Astrocyte (in vitro differentiated cells and primary cell): ENCODE data around the gene ARF1. TPM values are rescaled to one million over a fixed set of nuclear protein-coding genes. Genes with fewer than 3 reads are reported as not detected.

Experiments used
- DNase-seq: peaks from one replicate; pipeline ENCODE4 v3.0.0-alpha.2; 2010; ENCODE audit warnings: low read depth
- FAIRE-seq: peaks from 2 replicates; lab custom pipeline; 2011; peaks lifted over from hg19 to GRCh38; lab: Jason Lieb, UNC
- H2AFZ ChIP-seq: 2 replicates; pipeline ENCODE4 v1.6.0; 2012; ENCODE audit warnings: low read depth, low read length, inconsistent platforms
- H3K27ac ChIP-seq: 2 replicates; pipeline ENCODE4 v1.5.1; 2011; ENCODE audit warnings: low read depth, low read length, inconsistent platforms
- H3K27me3 ChIP-seq: 2 replicates; pipeline ENCODE4 v1.6.0; 2011; ENCODE audit warnings: low read length, inconsistent platforms; ENCODE audit not compliant: insufficient read depth
- H3K36me3 ChIP-seq: 2 replicates; pipeline ENCODE4 v1.5.1; 2011; ENCODE audit warnings: low read length, inconsistent platforms; ENCODE audit not compliant: insufficient read depth
- H3K4me1 ChIP-seq: 2 replicates; pipeline ENCODE4 v1.5.1; 2011; ENCODE audit warnings: low read length, inconsistent platforms; ENCODE audit not compliant: insufficient read depth
- H3K4me2 ChIP-seq: 2 replicates; pipeline ENCODE4 v1.6.0; 2012; ENCODE audit warnings: low read length, inconsistent platforms
- H3K4me3 ChIP-seq: 2 replicates; pipeline ENCODE4 v1.5.1; 2011; ENCODE audit warnings: low read depth, mild to moderate bottlenecking, low read length, inconsistent platforms; ENCODE audit not compliant: insufficient read depth
- H3K79me2 ChIP-seq: 2 replicates; pipeline ENCODE4 v1.6.0; 2012; ENCODE audit warnings: mild to moderate bottlenecking, low read length, inconsistent platforms; ENCODE audit not compliant: insufficient read depth
- H3K9ac ChIP-seq: 2 replicates; pipeline ENCODE4 v1.6.0; 2012; ENCODE audit warnings: mild to moderate bottlenecking, low read length, inconsistent platforms
- H3K9me3 ChIP-seq: 2 replicates; pipeline ENCODE4 v1.5.1; 2012; ENCODE audit warnings: low read depth, mild to moderate bottlenecking, low read length, inconsistent platforms; ENCODE audit not compliant: insufficient read depth
- H4K20me1 ChIP-seq: 2 replicates; pipeline ENCODE4 v1.6.0; 2012; ENCODE audit warnings: low read length, inconsistent platforms; ENCODE audit not compliant: insufficient read depth
- H3K27ac Mint-ChIP-seq: one replicate; pipeline ENCODE4 v1.8.0; 2021; ENCODE audit warnings: mild to moderate bottlenecking, mixed read lengths; ENCODE audit not compliant: unreplicated experiment
- H3K27me3 Mint-ChIP-seq: one replicate; pipeline ENCODE4 v1.8.0; 2021; ENCODE audit warnings: low read depth, mixed read lengths; ENCODE audit not compliant: unreplicated experiment
- H3K36me3 Mint-ChIP-seq: one replicate; pipeline ENCODE4 v1.8.0; 2021; ENCODE audit warnings: low read depth, mixed read lengths; ENCODE audit not compliant: unreplicated experiment
- H3K4me1 Mint-ChIP-seq: one replicate; pipeline ENCODE4 v1.8.0; 2021; ENCODE audit warnings: low read depth, mixed read lengths; ENCODE audit not compliant: unreplicated experiment
- H3K4me3 Mint-ChIP-seq: one replicate; pipeline ENCODE4 v1.8.0; 2021; ENCODE audit warnings: mild to moderate bottlenecking, moderate library complexity, mixed read lengths; ENCODE audit not compliant: unreplicated experiment
- H3K9me3 Mint-ChIP-seq: one replicate; pipeline ENCODE4 v1.8.0; 2021; ENCODE audit warnings: mild to moderate bottlenecking, mixed read lengths; ENCODE audit not compliant: unreplicated experiment
- EZH2 ChIP-seq: IDR thresholded peaks from 2 replicates; pipeline ENCODE4 v1.6.1; 2012; ENCODE audit warnings: mild to moderate bottlenecking, low read length, inconsistent platforms; ENCODE audit not compliant: insufficient read depth
- total RNA-seq: library from RNA; stranded (reverse); gene quantifications from 2 replicates; pipeline ENCODE4 v1.2.1, GENCODE V29; 2021
- TF ChIP-seq, protein P1 (sequence below): IDR thresholded peaks from 2 replicates; pipeline ENCODE4 v1.5.1; 2011; ENCODE audit warnings: low read depth, mild to moderate bottlenecking, inconsistent platforms, low read length, moderate library complexity; ENCODE audit not compliant: insufficient read depth

Gene ARF1
- total RNA-seq, 1 donor from 2014 or later, result 431 TPM

DNA sequence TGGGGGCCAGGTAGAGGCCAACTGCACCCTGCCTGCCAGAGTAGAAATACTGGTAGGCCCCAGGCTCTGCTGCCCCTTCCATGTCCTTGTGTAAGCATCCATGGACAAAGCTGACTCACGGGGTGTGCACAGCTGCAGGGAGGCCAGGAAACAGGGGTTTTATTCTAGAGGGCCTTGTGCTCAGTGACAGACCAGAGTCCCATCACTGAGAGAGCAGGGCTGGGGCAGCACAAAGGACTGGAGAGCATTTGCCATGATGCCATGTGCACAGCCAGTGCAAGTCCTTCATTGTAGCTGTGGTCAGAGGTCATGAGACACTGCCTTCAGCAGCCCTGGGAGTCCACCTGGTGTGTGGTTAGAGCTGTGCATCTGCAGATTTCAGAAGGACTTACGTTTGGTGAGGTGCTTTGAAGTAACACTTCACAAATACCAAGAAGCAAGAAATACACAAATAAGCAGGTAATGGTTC lies 8.1 kb downstream of the ARF1 start:
- H4K20me1 ChIP-seq, result peaks cover 100% of the 10 kb centered on the region
- FAIRE-seq (no peak), DNase-seq (no peak)
- Mint-ChIP-seq H3K36me3 (peaks cover 4% of the 10 kb centered on the region), H3K27ac (peak overlapping the region; percentile 77), H3K4me3 (no peak overlapping the region), H3K27me3 (no peaks in the 10 kb centered on the region), H3K9me3 (peaks cover 3% of the 10 kb centered on the region), H3K4me1 (peaks cover 78% of the 10 kb centered on the region)
- H3K4me1 ChIP-seq, result peaks cover 45% of the 10 kb centered on the region
- TF ChIP-seq, protein P1, sequence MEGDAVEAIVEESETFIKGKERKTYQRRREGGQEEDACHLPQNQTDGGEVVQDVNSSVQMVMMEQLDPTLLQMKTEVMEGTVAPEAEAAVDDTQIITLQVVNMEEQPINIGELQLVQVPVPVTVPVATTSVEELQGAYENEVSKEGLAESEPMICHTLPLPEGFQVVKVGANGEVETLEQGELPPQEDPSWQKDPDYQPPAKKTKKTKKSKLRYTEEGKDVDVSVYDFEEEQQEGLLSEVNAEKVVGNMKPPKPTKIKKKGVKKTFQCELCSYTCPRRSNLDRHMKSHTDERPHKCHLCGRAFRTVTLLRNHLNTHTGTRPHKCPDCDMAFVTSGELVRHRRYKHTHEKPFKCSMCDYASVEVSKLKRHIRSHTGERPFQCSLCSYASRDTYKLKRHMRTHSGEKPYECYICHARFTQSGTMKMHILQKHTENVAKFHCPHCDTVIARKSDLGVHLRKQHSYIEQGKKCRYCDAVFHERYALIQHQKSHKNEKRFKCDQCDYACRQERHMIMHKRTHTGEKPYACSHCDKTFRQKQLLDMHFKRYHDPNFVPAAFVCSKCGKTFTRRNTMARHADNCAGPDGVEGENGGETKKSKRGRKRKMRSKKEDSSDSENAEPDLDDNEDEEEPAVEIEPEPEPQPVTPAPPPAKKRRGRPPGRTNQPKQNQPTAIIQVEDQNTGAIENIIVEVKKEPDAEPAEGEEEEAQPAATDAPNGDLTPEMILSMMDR, result no peak
- TF ChIP-seq EZH2, result no peak
- no peak overlapping the region for H3K4me3 ChIP-seq
- H3K36me3 ChIP-seq, result peaks cover 14% of the 10 kb centered on the region
- H3K27me3 ChIP-seq, result no peaks in the 10 kb centered on the region
- H3K27ac ChIP-seq, result no peak overlapping the region
- H3K9ac ChIP-seq, result no peak overlapping the region
- peaks cover 100% of the 10 kb centered on the region for H3K79me2 ChIP-seq
- peaks cover 10% of the 10 kb centered on the region for H3K9me3 ChIP-seq
- H2AFZ ChIP-seq, result no peak overlapping the region
- H3K4me2 ChIP-seq, result peak overlapping the region; percentile 21

DNA sequence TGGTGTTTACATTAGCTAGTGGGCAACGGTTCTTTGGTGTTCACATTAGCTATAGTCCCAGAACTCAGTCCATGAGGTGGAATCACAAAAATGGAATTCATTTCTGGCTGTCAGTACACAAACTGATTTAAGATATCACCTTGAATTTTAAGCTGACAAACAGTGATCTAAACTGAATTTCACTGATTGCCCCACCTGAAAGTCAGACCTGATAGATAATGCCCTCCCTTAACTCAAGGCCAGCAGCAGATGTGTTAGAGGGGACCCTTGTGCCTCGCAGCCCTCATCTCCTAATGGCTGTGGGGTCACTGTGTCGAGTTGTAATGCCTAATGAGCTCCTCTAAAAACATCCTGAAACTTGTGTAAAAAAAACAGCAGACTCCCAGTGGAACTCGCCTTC lies 8.6 kb downstream of the ARF1 start:
- H3K4me3 ChIP-seq, result no peak overlapping the region
- peaks cover 100% of the 10 kb centered on the region for H4K20me1 ChIP-seq
- no peak for DNase-seq
- peak overlapping the region; percentile 21 for H3K4me2 ChIP-seq
- H3K27me3 Mint-ChIP-seq, result no peaks in the 10 kb centered on the region
- peaks cover 7% of the 10 kb centered on the region for H3K36me3 Mint-ChIP-seq
- no peak for TF ChIP-seq EZH2
- TF ChIP-seq, protein P1, result no peak
- peaks cover 41% of the 10 kb centered on the region for H3K4me1 ChIP-seq
- H3K9ac ChIP-seq, result no peak overlapping the region
- H3K27ac Mint-ChIP-seq, result peak overlapping the region; percentile 60
- H3K27me3 ChIP-seq, result no peaks in the 10 kb centered on the region
- H3K79me2 ChIP-seq, result peaks cover 100% of the 10 kb centered on the region
- no peak for FAIRE-seq
- peak overlapping the region; percentile 7 for H3K4me3 Mint-ChIP-seq
- H3K9me3 ChIP-seq, result peaks cover 10% of the 10 kb centered on the region
- no peak overlapping the region for H3K27ac ChIP-seq
- H3K4me1 Mint-ChIP-seq, result peaks cover 78% of the 10 kb centered on the region
- peaks cover 14% of the 10 kb centered on the region for H3K36me3 ChIP-seq
- H3K9me3 Mint-ChIP-seq, result peaks cover 3% of the 10 kb centered on the region
- no peak overlapping the region for H2AFZ ChIP-seq

DNA sequence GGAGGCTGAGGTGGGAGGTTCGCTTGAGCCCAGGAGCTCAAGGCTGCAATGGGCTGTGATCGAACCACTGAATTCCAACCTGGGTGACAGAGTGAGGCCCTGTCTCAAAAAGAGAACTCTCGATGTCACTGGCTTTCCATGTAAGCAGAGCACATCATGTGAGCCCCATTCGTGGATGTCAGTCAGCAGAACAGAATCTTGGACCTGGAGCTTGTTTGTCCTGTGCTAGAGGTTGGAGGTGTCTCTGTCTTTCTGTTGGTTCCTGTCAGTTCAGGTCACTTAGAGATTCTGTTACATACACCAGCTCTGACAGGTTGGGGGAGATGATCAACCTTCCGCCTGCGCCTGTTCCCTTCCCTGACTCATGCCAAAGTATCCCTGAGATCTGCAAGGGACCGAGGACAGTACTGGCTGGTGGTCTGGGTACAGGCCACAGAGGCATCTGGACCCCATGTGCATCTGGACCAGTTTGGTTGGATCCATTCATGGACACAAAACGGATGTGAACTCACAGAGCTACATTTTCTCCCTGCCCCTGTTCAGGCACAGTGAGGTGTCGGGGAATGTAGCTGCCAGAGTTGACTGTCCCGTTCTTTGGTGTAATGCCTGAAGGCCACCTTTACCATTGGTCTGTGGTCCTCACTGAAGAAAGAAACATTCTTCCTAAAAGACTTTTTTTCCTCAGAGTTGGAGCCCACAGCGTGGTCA lies 10.0 kb downstream of the ARF1 start:
- FAIRE-seq (no peak), DNase-seq (no peak)
- peaks cover 100% of the 10 kb centered on the region for H3K79me2 ChIP-seq
- Mint-ChIP-seq H3K4me1 (peaks cover 67% of the 10 kb centered on the region), H3K4me3 (no peak overlapping the region), H3K36me3 (peaks cover 11% of the 10 kb centered on the region), H3K9me3 (peaks cover 3% of the 10 kb centered on the region), H3K27me3 (no peaks in the 10 kb centered on the region), H3K27ac (peak overlapping the region; percentile 60)
- TF ChIP-seq, protein P1, result no peak
- TF ChIP-seq EZH2, result no peak
- H3K36me3 ChIP-seq, result peaks cover 14% of the 10 kb centered on the region
- no peak overlapping the region for H3K4me3 ChIP-seq
- H3K4me1 ChIP-seq, result peaks cover 28% of the 10 kb centered on the region
- no peak overlapping the region for H3K9ac ChIP-seq
- H4K20me1 ChIP-seq, result peaks cover 100% of the 10 kb centered on the region
- H2AFZ ChIP-seq, result no peak overlapping the region
- peaks cover 10% of the 10 kb centered on the region for H3K9me3 ChIP-seq
- H3K4me2 ChIP-seq, result no peak overlapping the region
- H3K27me3 ChIP-seq, result no peaks in the 10 kb centered on the region
- no peak overlapping the region for H3K27ac ChIP-seq
